NCI-H748 (cell line): ENCODE measurements around the gene POGZ.

Experiments used
- DNase-seq: peaks from one replicate; lab custom pipeline; 2025; ENCODE audit not compliant: unreplicated experiment; lab: John Stamatoyannopoulos, UW

POGZ gene, protein sequence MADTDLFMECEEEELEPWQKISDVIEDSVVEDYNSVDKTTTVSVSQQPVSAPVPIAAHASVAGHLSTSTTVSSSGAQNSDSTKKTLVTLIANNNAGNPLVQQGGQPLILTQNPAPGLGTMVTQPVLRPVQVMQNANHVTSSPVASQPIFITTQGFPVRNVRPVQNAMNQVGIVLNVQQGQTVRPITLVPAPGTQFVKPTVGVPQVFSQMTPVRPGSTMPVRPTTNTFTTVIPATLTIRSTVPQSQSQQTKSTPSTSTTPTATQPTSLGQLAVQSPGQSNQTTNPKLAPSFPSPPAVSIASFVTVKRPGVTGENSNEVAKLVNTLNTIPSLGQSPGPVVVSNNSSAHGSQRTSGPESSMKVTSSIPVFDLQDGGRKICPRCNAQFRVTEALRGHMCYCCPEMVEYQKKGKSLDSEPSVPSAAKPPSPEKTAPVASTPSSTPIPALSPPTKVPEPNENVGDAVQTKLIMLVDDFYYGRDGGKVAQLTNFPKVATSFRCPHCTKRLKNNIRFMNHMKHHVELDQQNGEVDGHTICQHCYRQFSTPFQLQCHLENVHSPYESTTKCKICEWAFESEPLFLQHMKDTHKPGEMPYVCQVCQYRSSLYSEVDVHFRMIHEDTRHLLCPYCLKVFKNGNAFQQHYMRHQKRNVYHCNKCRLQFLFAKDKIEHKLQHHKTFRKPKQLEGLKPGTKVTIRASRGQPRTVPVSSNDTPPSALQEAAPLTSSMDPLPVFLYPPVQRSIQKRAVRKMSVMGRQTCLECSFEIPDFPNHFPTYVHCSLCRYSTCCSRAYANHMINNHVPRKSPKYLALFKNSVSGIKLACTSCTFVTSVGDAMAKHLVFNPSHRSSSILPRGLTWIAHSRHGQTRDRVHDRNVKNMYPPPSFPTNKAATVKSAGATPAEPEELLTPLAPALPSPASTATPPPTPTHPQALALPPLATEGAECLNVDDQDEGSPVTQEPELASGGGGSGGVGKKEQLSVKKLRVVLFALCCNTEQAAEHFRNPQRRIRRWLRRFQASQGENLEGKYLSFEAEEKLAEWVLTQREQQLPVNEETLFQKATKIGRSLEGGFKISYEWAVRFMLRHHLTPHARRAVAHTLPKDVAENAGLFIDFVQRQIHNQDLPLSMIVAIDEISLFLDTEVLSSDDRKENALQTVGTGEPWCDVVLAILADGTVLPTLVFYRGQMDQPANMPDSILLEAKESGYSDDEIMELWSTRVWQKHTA (N-terminal part only)

DNA sequence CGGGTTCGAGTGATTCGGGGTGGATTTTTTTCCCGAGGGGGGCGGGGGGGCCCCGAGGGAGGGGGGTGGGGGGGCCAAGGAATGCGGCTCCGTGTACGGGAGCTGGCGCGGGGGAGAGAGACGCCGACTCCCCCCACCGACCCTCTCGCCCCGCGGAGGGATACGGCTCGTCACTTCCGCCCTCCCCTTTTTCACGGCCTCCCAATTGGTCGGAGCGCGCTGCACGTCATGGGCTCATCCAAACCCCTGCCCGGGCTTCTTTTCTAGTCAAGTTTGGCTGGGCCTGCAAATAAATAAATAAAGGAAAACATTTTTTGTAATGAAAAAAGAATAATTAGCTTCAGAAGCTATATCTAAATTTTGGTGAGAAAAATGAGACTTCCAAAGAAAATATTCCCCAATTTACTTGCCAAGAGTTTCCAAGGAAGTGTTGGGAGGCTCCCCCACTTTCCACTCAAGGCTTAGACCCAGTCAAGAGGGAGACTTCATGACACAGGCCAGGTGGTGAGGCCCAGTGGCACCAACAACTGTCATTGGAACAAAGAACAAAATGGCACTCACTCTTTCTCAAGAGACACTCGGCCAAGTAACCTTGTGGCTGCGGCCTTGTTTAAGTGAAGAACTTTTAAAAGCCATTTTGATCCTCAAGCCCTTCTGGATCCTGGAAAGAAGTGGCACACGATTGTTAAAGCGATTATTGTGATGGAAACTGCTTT is at the start of gene POGZ:
TSS of gene POGZ (minus strand) at position 164 of the 716 bp plus-strand sequence. CDS start 17,290 bp downstream, outside the sequence.
- DNase-seq: peak; percentile 98

DNA sequence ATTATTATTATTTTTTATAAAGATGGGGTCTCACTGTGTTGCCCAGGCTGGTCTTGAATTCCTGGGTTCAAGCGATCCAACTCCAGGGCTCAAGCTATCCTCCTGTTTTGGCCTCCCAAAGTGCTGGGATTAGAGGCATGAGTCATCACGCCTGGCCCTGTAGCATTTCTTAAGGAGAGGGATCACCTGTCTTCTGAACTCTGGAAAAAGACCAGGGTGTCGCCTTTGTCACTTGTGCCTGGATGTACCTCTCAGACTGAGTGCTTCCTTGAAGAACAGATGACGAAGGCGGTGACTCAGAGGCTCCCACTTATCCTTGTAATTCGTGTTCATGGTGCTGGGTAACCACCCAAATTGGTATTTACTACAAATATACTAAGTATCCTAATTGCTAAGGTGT is 49.5 kb upstream of the POGZ start:
- no peak for DNase-seq

DNA sequence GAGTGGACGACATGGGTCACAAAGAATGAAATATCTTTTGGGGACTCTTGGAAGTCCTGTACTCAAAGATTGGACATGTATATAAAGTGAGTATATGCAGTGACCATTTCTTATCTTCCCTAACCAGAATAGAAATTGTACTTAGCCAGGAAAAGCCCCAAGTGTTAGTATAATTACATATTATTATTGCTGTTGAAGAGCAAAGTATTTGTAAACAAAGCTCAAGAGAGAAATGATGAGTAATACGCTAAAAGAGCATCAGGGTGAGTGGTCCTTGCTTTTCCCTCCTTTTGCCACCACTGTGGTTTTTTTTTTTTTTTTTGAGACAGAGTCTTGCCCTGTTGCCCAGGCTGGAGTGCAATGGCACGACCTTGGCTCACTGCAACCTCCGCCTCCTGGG is 45.5 kb upstream of the POGZ start:
- DNase-seq: no peak

DNA sequence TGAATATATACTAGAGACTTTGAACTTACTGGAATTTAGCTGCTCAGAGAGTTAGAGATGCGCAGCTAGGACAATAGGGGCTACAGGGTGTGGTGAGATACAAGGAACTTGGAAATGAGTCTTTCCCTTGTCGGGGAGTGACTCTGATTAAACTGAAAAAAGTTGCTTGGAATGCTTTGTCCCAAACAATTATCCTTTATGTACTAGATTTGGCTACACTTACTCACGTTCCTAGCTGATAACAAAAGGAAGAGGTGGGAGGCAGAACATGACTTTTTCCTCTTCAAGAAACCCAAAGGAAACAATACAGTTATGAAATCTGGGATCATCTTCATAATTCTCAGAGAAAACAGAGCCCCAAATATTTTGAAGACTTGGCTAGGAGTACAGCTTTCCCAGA is 45.0 kb upstream of the POGZ start:
- no peak for DNase-seq

DNA sequence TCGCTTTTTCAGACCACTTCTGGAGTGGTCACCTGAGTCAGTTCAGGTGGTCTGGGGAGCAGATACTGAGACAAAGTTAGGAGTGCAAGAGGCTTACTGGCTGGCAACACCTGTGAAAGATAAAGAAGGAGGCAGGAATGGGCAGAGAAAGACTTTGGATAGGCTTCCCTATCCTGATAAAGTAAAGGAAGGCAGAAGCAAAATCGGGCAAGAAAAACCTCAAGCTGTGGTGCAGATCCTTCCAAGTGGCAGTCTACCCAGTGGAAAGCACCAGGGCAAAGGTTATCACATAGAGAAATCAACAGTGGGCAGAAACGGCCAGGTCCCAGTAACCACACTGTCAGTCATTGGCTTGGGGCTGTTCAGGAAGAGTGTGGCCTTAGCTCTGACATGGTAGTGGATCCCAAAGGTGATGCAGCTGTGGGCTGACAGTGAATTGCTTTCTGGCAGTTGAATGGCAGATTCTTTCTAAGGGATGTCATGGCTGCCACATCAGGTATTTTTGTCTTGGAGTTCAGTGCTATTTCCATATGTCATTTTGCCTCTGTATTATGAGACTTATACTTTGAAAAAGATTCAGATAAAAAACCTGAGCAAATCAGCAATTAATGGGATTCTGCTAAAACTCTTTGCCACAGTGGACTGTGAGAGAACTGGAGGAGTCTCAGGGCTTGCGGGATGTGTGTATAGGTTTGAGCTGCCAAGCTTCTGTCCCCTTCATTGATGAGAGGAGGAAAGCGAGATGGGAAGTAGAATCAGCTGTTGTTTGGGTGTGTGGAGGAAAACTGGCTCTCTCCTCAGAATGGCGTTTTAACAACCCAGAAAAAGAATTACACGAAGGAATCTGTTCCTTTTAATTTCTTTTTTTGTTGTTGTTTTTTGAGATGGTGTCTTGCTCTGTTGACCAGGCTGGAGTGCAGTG is 43.8 kb upstream of the POGZ start:
- no peak for DNase-seq

DNA sequence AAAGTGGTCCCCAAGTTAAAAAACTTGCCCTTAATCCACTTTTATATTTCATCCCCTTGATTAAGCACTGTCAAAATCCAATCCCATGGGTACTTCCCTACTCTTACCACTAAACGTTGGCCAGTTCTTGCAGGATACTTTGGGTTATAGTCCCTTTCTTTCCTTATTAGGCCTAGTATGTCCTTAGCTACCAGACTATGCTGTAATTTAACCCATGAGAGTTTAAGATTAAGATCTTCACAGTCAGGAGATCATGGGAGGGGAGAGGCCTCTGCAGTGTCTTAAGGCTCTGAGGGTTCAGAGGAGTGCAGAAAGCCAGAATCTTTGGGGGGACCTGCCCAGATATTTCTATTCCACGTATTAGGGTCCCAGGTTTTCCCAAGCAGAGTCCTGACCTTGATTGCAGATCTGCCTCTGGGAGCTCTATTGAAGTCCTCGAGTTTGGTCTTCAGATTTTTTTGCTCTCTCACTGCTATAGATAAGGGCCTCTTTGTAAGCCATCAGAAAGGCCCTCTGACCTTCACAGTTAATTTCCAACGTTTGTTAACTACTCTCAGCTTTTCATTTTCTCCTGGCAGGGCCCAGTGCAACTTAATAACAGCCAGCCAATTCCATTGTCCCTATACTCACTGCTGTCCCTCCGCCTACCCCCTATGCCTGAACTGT is 42.9 kb upstream of the POGZ start:
- no peak for DNase-seq

DNA sequence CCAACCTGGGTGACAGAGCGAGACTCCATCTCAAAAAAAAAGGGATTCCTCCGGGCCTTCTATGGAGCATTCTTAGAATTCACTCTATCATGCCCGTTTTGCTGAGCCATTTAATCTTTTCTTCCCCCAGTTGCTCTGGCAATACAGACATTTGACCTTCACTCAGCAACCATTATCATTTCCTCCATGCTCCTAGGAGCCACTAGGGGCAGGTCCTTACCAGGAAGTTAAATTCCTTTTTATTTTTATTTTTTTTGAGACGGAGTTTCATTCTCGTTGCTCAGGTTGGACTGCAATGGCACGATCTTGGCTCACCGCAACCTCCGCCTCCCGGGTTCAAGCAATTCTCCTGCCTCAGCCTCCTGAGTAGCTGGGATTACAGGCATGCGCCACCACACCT is 42.2 kb upstream of the POGZ start:
- no peak for DNase-seq

DNA sequence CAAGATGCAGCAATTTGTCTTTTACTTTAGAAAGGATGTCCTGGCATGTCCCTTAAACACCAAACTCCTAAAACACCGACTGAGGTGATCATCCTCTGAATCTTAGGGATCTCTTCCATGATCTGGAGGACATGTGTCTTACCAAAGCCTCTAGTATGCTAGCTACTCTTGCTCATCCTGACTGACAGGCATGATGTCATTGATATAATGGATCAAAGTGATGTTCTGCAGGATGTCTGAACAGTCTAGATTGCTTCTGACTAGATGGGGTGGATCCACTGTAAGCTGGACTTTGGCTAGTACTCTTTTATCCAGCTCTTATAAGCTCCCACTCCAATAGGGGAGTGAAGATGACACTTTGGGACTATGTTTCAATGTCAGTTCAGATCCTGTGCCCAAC is 40.6 kb upstream of the POGZ start:
- DNase-seq: no peak

DNA sequence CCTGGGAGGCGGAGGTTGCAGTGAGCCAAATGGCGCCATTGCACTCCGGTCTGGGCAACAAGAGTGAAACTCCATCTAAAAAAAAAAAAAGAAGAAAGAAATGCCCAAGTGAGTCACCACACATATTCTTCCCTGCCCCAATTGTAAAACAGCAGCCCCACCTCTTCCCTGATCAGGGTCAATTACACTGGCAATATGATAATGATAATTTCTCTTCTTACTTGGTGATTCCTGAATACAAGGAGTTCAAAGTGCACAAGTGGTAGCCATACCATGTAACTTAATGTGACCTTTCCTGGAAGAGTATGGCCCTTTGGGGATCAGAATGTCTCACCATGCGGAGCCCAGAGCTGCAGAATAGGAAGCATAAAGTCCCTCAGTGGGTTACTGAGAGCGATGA is 40.1 kb upstream of the POGZ start:
- DNase-seq: no peak

DNA sequence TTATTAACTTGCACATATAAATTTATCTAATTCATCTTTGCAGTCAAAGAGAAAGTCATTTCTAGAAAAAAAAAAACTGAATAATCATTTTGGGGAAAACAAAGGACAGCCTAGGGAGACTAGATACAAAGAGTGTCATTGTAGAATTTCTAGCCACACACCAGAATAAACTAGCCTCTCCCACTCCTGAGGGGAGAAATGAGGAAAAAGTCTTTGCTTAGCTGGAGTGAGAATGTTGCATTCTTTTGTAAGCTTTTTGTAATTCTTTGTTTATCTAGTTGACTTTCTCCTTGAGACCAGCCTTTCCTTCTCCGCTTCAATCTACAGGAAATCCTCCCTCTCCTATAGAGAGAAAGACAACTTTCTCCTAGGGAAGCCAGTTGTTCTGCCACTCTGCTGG is 36.0 kb upstream of the POGZ start:
- no peak for DNase-seq

DNA sequence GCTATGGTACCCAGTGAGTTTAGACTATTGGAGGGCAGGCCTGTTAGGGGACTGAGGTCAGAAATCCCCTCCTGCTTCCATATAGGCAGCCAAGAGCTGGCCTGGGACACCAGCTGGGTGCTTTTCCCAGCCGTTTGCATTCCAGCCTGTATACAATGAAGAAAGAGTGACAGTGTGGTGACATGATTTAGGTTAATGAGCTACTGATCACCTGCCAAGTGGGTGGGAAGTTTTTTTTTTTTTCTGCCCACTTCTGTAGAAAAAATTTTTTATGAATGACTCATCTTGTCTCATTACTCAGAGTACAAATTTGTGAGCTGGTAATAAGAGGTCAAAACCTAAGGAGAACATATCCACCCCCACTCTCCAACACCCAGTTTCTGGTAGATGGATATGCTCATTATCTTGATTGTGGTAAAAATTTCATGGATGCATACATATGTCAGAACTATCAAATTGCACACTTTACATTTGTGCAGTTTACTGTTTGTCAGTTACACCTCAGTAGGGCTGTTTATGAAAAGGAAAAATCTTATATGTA is 35.5 kb upstream of the POGZ start:
- no peak for DNase-seq

DNA sequence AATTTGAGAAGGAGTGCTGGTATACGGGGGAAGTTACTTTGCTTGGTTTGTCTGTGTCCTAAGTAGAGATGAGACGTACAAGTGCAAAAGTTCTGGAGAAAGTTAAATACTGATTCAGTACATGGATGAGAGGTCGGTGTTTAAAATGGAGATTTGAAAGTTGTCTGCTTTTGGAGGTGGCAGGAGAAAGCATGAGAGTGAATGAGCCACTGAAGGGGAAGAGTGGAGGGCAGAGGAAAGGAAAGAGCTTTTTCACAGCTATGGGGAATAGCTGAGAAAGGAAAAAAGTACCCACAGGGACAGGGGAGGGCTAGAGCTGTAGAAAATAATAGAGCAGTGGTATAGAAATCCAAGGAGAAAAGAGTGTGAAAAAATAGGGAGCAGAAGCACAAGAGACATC is 33.7 kb upstream of the POGZ start:
- DNase-seq: no peak

DNA sequence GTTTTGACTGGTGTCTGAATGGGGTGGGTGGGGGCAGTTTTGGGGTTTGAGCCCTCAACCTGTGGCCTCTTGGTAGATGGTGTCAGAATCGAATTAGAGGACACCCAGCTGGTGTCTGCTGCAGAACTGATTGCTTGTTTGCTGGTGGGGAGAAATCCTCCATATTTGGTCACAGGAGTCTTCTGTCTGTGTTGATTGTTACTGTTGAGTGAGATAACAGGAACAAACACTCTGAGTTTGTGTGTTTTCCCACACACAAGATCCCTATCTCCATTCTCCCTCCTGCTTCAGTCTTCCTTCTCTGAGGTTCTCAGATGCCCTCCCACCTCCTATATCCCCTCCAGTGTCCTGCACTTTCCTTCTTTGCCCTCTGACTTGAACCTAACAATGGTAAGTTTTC is 32.8 kb upstream of the POGZ start:
- no peak for DNase-seq

DNA sequence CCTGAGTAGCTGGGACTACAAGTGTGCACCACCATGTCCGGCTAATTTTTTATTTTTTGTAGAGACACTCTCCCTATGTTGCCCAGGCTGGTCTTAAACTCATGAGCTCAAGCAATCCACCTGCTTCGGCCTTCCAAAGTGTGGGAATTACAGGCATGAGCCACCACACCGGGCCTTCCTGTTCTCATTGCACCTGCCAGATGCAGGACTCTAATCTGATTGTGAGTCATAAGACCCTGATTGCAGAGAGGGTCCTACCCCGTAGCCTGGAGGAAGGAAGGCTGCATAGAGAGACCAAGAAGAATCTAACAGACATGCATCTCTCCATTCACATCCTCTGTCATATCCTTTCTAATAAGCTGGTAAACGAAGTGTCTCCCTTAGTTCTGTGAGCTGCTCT is 32.3 kb upstream of the POGZ start:
- DNase-seq: no peak

DNA sequence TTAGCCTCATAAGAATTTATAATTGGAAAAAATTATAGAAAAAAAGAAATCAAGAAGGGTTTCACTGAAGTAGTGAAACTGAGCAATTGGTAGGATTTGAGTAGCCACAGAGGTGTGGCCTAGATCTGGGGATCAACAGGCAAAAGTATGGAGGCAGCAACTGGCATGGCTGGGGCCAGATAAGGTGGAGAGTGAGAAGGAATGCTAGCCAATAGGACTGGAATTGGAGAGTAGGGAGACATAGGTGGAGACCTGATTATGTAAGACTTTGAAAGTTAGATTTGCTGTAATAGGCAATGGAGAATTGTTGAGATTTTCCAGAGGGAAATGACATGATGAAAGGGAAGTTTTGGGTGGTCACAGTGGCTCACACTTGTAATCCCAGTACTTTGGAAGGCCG is 27.3 kb upstream of the POGZ start:
- no peak for DNase-seq

DNA sequence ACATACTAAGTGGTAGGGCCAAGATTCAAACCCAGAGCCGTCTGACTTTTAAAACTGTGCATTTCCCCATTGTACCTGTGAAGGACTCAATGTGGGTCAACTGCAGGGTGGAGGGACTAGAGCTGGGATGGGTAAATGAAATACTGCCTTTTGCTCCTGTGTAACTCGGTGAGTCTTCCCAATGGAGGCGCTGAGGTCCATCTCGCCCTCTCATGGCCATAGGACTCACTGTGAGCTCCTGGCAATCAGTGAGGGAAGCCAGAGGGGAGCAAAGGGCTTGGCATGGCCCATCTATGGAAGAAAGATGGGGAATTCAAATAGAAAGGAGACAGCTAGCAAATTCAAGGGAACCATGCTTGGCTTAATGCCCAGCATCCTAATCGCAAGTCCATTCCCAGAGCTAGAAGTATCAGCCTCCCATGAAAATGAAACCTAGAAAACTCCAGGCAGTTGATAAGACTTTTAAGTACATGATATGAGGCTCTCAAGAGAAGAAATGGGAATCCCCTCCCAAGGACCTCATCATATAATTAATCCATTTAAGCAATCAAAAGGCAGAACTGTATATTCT is 26.5 kb upstream of the POGZ start:
- DNase-seq: no peak

DNA sequence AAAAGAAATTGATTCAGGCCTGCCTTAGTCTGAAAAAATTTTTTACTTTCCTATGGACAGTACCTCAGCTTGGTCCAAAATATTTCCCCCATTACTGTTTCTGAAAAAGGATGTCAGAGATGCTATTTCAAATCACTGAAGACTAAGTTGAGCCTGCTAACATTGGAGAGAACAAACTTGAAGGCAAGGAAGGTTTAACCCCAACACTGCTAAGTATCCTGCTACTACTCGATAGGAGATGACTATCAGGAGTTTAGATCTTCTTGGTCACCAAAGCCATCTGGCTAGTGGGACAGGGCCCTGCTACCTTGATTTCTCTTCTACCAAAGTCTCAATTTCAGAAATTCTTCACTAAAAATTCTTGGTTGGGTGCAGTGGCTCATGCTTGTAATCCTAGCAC is 22.7 kb upstream of the POGZ start:
- DNase-seq: no peak

DNA sequence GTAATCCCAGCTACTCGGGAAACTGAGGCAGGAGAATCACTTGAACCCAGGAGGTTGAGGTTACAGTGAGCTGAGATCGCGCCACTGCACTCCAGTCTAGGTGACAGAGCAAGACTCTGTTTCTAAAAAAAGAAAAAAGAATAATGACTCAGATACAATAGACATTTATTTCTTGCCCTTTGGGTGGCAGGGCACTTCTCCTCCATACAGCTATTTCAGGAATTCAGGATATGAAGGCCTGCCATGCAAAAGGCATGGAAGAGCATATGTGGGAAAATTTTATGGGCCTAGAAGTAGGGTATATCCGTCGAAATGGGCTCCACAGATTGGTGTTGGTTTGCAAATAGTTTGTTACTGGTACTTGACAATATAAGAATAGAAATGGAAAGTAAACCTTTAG is 20.2 kb upstream of the POGZ start:
- no peak for DNase-seq

DNA sequence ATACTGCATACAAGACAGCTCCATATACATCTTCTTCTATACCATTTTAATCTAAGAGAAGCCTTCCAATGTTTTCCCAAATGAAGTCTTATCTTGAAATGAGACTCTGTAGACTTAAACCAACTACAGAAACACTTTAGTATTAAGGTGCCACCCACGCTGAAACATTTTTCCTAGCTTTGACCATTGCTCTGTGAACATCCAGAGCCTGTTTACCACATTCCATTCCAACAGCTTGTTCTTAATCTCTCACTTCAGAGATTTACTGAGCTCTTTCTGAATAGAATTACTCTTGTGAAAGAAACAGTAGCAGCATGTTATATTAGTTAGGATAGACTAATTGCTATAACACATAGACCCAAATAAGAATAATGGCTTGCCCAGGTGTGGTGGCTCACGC is 19.6 kb upstream of the POGZ start:
- no peak for DNase-seq
